ENCODE data around the gene PCOLCE2.

The PCOLCE2 gene, protein sequence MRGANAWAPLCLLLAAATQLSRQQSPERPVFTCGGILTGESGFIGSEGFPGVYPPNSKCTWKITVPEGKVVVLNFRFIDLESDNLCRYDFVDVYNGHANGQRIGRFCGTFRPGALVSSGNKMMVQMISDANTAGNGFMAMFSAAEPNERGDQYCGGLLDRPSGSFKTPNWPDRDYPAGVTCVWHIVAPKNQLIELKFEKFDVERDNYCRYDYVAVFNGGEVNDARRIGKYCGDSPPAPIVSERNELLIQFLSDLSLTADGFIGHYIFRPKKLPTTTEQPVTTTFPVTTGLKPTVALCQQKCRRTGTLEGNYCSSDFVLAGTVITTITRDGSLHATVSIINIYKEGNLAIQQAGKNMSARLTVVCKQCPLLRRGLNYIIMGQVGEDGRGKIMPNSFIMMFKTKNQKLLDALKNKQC

GRCh38 chr3:142888481-142889211 lies at the start of gene PCOLCE2:
PCOLCE2 (minus strand) TSS chr3:142889083; CDS start chr3:142888896, 187 bp downstream.
- H3K4me1 ChIP-seq (ENCODE audit: control insufficient read depth, insufficient read depth, low read length): peaks cover 9% of the 10 kb centered on the region; the same call in 1 of the 2 replicates
- H3K9me3 ChIP-seq (ENCODE audit: control insufficient read depth, insufficient read depth, low read length): no peaks in the 10 kb centered on the region
- H3K4me3 ChIP-seq (ENCODE audit: low read depth, low read length): peak within 1 kb of the TSS; percentile 66
- no peaks in the 10 kb centered on the region for H3K36me3 ChIP-seq (ENCODE audit: control insufficient read depth, insufficient read depth, low read length)
- peak within 1 kb of the TSS; percentile 41 for H3K27ac ChIP-seq (ENCODE audit: low read depth, low read length)
- peaks cover 17% of the 10 kb centered on the region for H3K27me3 ChIP-seq (ENCODE audit: control insufficient read depth, insufficient read depth, low read length)
- peak within 1 kb of the TSS; percentile 72 for H3K9ac ChIP-seq (ENCODE audit: low read depth, low read length)

GRCh38 chr3:142935963-142936362 lies 47.1 kb upstream of the PCOLCE2 start:
- no peaks in the 10 kb centered on the region for H3K9me3 ChIP-seq (ENCODE audit: control insufficient read depth, insufficient read depth, low read length)
- H3K27ac ChIP-seq (ENCODE audit: low read depth, low read length): no peak overlapping the region
- no peaks in the 10 kb centered on the region for H3K27me3 ChIP-seq (ENCODE audit: control insufficient read depth, insufficient read depth, low read length)
- H3K36me3 ChIP-seq (ENCODE audit: control insufficient read depth, insufficient read depth, low read length): no peaks in the 10 kb centered on the region
- no peak overlapping the region for H3K9ac ChIP-seq (ENCODE audit: low read depth, low read length)
- H3K4me3 ChIP-seq (ENCODE audit: low read depth, low read length): no peak overlapping the region
- no peaks in the 10 kb centered on the region for H3K4me1 ChIP-seq (ENCODE audit: control insufficient read depth, insufficient read depth, low read length)

- H3K27ac ChIP-seq (ENCODE audit: low read depth, low read length): no peak overlapping the region
- H3K9ac ChIP-seq (ENCODE audit: low read depth, low read length): no peak overlapping the region
- H3K27me3 ChIP-seq (ENCODE audit: control insufficient read depth, insufficient read depth, low read length): no peaks in the 10 kb centered on the region
- no peaks in the 10 kb centered on the region for H3K9me3 ChIP-seq (ENCODE audit: control insufficient read depth, insufficient read depth, low read length)
- H3K36me3 ChIP-seq (ENCODE audit: control insufficient read depth, insufficient read depth, low read length): no peaks in the 10 kb centered on the region
- no peak overlapping the region for H3K4me3 ChIP-seq (ENCODE audit: low read depth, low read length)
- no peaks in the 10 kb centered on the region for H3K4me1 ChIP-seq (ENCODE audit: control insufficient read depth, insufficient read depth, low read length)
These were observed 46.0 kb upstream of the PCOLCE2 start for GRCh38 chr3:142934887-142935269.

DNA sequence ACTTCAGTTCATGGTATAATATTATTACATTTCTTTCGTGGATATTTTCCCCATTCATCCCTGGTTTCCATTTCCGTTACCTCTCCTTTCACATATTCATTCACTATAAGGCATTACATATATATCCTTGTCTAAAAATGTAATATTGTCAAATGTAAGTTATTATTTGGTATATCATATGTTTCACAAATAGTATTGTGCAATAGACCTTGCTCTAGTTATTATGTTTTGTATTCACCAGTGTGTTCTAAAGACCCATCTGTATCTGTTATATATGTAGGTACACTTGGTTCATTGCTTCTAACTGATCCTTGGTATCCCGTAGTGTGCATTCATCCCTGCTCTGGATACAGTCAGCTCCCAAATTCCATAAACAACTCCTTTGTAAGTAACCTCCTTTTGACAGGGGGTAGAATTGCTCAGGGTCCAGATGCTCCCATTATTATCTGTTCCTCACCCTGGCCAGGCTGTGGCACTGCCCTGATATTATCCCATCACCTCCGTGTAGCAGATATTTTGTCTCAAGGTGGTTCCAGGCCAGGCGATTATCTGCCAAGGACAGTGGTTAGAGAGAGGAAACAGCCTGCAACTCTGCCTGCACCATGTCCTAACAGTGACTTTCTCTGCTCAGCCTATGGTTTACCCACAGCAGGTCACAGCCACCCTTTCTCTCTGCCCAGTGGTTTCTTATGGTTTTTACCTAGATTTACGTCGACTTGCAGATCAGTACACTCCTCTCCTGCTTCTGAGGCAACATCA lies 45.4 kb upstream of the PCOLCE2 start:
- Histone ChIP-seq H3K4me3 (ENCODE audit: low read depth, low read length) (no peak overlapping the region), H3K36me3 (ENCODE audit: control insufficient read depth, insufficient read depth, low read length) (no peaks in the 10 kb centered on the region), H3K9me3 (ENCODE audit: control insufficient read depth, insufficient read depth, low read length) (no peaks in the 10 kb centered on the region), H3K27me3 (ENCODE audit: control insufficient read depth, insufficient read depth, low read length) (no peaks in the 10 kb centered on the region), H3K4me1 (ENCODE audit: control insufficient read depth, insufficient read depth, low read length) (no peaks in the 10 kb centered on the region), H3K9ac (ENCODE audit: low read depth, low read length) (no peak overlapping the region), H3K27ac (ENCODE audit: low read depth, low read length) (no peak overlapping the region)

GRCh38 chr3:142931222-142931621 lies 42.3 kb upstream of the PCOLCE2 start:
- Histone ChIP-seq H3K9ac (ENCODE audit: low read depth, low read length) (no peak overlapping the region), H3K9me3 (ENCODE audit: control insufficient read depth, insufficient read depth, low read length) (no peaks in the 10 kb centered on the region), H3K4me1 (ENCODE audit: control insufficient read depth, insufficient read depth, low read length) (no peaks in the 10 kb centered on the region), H3K4me3 (ENCODE audit: low read depth, low read length) (no peak overlapping the region), H3K27ac (ENCODE audit: low read depth, low read length) (no peak overlapping the region), H3K36me3 (ENCODE audit: control insufficient read depth, insufficient read depth, low read length) (no peaks in the 10 kb centered on the region), H3K27me3 (ENCODE audit: control insufficient read depth, insufficient read depth, low read length) (no peaks in the 10 kb centered on the region)

GRCh38 chr3:142930463-142930862 lies 41.6 kb upstream of the PCOLCE2 start:
- Histone ChIP-seq H3K36me3 (ENCODE audit: control insufficient read depth, insufficient read depth, low read length) (no peaks in the 10 kb centered on the region), H3K27ac (ENCODE audit: low read depth, low read length) (no peak overlapping the region), H3K9ac (ENCODE audit: low read depth, low read length) (no peak overlapping the region), H3K4me1 (ENCODE audit: control insufficient read depth, insufficient read depth, low read length) (no peaks in the 10 kb centered on the region), H3K4me3 (ENCODE audit: low read depth, low read length) (no peak overlapping the region), H3K9me3 (ENCODE audit: control insufficient read depth, insufficient read depth, low read length) (no peaks in the 10 kb centered on the region), H3K27me3 (ENCODE audit: control insufficient read depth, insufficient read depth, low read length) (no peaks in the 10 kb centered on the region)

DNA sequence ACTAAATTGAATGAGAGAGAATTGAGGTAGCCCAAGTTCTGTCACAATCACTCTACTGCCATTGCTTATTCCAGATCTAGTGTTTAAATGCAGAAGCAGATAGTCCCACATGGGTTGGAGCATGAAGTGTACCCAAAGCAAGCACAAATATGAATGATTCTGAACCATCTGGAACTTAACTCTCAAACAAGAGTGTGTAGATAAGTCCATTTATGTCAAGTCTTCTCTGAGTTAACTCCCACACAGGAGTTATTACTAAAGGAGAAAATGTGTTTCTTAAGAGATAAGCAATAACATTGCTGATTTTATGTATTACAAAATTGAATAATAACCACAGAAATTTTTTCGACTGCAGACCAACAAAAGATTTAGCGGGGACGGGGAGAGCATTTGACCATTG lies 41.0 kb upstream of the PCOLCE2 start:
- Histone ChIP-seq H3K4me3 (ENCODE audit: low read depth, low read length) (no peak overlapping the region), H3K9me3 (ENCODE audit: control insufficient read depth, insufficient read depth, low read length) (no peaks in the 10 kb centered on the region), H3K9ac (ENCODE audit: low read depth, low read length) (no peak overlapping the region), H3K27ac (ENCODE audit: low read depth, low read length) (no peak overlapping the region), H3K4me1 (ENCODE audit: control insufficient read depth, insufficient read depth, low read length) (no peaks in the 10 kb centered on the region), H3K36me3 (ENCODE audit: control insufficient read depth, insufficient read depth, low read length) (no peaks in the 10 kb centered on the region), H3K27me3 (ENCODE audit: control insufficient read depth, insufficient read depth, low read length) (no peaks in the 10 kb centered on the region)

DNA sequence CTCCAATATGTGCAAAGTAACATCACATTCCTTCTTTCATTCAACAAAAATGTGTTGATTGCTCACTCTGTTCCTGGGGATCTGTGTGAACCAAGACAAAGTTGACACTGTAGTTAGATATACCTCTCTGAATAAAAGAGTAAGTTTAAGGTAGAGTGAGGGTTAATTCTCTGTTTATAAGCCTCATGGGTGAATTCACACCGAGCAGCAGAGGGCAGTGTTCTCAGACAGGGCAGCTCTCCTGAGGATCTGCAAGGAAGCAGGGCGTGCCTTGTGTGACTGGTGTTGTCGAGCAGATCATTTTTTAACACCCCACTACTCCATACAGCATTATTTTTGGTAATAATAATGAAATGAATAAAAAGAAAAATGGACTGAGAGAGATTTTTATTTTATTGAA lies 40.2 kb upstream of the PCOLCE2 start:
- H3K4me1 ChIP-seq (ENCODE audit: control insufficient read depth, insufficient read depth, low read length): no peaks in the 10 kb centered on the region
- H3K9ac ChIP-seq (ENCODE audit: low read depth, low read length): no peak overlapping the region
- no peak overlapping the region for H3K27ac ChIP-seq (ENCODE audit: low read depth, low read length)
- no peaks in the 10 kb centered on the region for H3K9me3 ChIP-seq (ENCODE audit: control insufficient read depth, insufficient read depth, low read length)
- H3K36me3 ChIP-seq (ENCODE audit: control insufficient read depth, insufficient read depth, low read length): no peaks in the 10 kb centered on the region
- H3K4me3 ChIP-seq (ENCODE audit: low read depth, low read length): no peak overlapping the region
- no peaks in the 10 kb centered on the region for H3K27me3 ChIP-seq (ENCODE audit: control insufficient read depth, insufficient read depth, low read length)

DNA sequence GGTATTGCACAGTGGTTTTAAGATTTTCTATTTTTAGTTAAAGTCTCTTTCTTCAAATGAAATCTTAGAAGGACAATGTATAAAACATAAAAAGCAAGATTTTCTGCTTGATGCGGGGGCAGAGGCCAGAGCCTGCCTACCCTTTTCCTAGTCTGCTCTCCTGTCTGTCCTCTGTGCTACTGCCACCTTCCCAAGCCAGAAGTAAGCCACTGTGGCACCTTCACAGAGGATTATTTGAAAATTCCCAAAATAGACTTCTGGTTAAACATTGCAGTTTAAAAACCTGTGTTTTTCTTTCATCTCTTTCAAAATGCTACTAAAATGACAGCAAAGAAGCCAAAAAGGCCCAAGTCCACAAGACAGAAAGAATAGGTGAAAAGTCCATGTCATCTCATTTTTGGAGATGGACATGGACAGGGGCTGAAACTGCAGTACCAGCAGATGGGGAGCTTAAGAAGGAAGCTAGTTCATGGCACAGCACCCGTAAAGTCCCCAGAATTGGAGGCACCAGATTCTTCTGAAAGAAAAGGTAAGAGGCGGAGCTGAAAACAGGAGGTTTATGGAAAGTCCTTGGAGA lies 37.6 kb upstream of the PCOLCE2 start:
- Histone ChIP-seq H3K4me1 (ENCODE audit: control insufficient read depth, insufficient read depth, low read length) (no peaks in the 10 kb centered on the region), H3K36me3 (ENCODE audit: control insufficient read depth, insufficient read depth, low read length) (no peaks in the 10 kb centered on the region), H3K27me3 (ENCODE audit: control insufficient read depth, insufficient read depth, low read length) (no peaks in the 10 kb centered on the region), H3K27ac (ENCODE audit: low read depth, low read length) (no peak overlapping the region), H3K9ac (ENCODE audit: low read depth, low read length) (no peak overlapping the region), H3K9me3 (ENCODE audit: control insufficient read depth, insufficient read depth, low read length) (no peaks in the 10 kb centered on the region), H3K4me3 (ENCODE audit: low read depth, low read length) (no peak overlapping the region)

DNA sequence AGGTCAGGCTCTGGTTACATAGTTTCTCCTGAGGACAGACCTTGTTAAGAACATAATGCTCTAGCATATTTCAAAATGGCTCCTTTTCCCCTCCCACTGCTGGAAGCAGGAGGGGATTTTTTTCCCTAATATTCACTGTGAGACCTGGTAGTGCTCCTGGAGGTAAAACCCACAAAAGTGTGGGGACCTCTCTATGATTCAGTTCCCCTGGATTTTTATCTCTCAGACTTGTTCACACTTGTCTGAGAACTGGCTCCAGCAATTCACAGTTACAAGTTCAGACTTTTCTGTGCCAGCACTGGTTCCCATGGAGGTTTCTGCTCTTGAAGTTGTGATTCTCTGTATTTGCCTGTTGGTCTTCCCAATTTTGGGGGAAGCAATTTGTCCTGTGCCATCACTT lies 36.3 kb upstream of the PCOLCE2 start:
- Histone ChIP-seq H3K27me3 (ENCODE audit: control insufficient read depth, insufficient read depth, low read length) (no peaks in the 10 kb centered on the region), H3K4me3 (ENCODE audit: low read depth, low read length) (no peak overlapping the region), H3K4me1 (ENCODE audit: control insufficient read depth, insufficient read depth, low read length) (no peaks in the 10 kb centered on the region), H3K27ac (ENCODE audit: low read depth, low read length) (no peak overlapping the region), H3K9ac (ENCODE audit: low read depth, low read length) (no peak overlapping the region), H3K9me3 (ENCODE audit: control insufficient read depth, insufficient read depth, low read length) (no peaks in the 10 kb centered on the region), H3K36me3 (ENCODE audit: control insufficient read depth, insufficient read depth, low read length) (no peaks in the 10 kb centered on the region)
